GM18511 (cell line): ENCODE results near the gene KDM3A.

ENCODE experiments used
- ATAC-seq: cut with Tn5 transposase; IDR thresholded peaks from one replicate; pipeline ENCODE4 v1.9.1; 2021; ENCODE audit warnings: mild to moderate bottlenecking, moderate library complexity; ENCODE audit not compliant: unreplicated experiment

Gene KDM3A, protein sequence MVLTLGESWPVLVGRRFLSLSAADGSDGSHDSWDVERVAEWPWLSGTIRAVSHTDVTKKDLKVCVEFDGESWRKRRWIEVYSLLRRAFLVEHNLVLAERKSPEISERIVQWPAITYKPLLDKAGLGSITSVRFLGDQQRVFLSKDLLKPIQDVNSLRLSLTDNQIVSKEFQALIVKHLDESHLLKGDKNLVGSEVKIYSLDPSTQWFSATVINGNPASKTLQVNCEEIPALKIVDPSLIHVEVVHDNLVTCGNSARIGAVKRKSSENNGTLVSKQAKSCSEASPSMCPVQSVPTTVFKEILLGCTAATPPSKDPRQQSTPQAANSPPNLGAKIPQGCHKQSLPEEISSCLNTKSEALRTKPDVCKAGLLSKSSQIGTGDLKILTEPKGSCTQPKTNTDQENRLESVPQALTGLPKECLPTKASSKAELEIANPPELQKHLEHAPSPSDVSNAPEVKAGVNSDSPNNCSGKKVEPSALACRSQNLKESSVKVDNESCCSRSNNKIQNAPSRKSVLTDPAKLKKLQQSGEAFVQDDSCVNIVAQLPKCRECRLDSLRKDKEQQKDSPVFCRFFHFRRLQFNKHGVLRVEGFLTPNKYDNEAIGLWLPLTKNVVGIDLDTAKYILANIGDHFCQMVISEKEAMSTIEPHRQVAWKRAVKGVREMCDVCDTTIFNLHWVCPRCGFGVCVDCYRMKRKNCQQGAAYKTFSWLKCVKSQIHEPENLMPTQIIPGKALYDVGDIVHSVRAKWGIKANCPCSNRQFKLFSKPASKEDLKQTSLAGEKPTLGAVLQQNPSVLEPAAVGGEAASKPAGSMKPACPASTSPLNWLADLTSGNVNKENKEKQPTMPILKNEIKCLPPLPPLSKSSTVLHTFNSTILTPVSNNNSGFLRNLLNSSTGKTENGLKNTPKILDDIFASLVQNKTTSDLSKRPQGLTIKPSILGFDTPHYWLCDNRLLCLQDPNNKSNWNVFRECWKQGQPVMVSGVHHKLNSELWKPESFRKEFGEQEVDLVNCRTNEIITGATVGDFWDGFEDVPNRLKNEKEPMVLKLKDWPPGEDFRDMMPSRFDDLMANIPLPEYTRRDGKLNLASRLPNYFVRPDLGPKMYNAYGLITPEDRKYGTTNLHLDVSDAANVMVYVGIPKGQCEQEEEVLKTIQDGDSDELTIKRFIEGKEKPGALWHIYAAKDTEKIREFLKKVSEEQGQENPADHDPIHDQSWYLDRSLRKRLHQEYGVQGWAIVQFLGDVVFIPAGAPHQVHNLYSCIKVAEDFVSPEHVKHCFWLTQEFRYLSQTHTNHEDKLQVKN (N-terminal part only)

DNA sequence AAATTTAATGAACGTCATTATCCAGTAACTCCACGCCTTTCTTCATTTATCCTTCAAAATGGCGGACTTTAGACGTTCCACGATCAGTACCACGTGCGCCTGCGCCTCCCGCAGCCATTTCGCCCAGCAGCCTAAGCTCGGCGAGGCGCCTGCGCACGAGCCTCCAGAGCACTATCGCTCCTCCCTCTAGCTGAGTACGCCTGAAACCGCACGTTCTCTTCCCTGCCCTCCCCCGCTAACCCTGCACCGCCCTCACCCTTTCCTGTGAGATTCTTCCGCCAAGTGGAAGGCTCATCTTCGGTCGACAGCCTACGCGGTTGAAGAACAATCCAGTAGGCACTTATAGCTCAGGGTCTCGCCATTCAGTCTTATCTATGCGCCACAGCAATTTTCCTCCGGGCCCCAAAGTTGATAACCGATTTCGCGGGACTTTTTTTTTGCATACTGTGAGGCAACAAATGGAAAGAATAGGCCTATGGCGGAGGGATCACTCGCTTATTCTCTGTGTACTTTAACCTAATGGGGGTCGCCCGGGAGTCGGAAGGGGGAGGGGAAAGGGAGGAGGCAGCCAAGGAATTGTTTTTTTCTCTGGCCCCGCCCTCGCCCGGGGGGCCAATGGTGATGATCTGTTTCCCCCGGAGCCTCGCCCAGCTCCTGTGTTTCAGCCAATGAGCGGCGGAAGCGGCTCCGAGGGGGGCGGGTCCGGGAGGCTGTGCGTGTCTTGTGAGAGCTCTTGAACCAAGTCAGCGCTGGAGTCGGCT, at the start of gene KDM3A:
Gene KDM3A, plus strand, starts transcription at position 741 of the 761 bp plus-strand sequence. CDS start 677 bp downstream, outside the sequence.
- ATAC-seq, result peak; percentile 82

DNA sequence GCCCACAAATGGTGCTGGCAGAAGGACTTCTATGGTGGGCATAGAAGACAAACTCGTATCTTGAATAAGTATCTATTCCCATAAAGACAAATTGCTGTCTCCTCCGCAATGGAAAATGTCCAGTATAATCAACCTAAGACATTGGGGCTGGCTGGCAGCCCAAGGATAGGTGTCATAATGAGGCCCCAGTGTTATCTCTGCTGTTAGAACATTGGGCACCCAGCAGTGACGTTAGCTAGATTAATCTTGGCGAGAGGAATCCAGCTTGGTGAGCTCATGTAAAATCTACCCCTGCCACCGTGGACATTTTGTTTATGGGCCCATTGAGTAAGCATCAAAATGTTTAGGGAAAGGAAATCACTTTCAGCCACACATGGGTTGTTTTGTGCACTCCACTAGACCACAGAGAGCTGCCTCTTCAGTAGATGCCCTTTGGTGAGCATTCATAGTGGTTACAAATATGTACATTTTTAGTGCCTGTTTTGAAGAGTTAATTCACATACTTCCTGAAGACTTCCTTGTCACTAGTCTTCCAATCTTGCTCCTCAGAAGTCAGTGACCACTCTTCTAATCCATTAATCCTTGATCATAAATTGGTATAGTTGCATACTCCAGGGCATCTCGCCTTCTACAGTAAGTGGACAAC, 48.2 kb upstream of the KDM3A start:
- no peak for ATAC-seq

DNA sequence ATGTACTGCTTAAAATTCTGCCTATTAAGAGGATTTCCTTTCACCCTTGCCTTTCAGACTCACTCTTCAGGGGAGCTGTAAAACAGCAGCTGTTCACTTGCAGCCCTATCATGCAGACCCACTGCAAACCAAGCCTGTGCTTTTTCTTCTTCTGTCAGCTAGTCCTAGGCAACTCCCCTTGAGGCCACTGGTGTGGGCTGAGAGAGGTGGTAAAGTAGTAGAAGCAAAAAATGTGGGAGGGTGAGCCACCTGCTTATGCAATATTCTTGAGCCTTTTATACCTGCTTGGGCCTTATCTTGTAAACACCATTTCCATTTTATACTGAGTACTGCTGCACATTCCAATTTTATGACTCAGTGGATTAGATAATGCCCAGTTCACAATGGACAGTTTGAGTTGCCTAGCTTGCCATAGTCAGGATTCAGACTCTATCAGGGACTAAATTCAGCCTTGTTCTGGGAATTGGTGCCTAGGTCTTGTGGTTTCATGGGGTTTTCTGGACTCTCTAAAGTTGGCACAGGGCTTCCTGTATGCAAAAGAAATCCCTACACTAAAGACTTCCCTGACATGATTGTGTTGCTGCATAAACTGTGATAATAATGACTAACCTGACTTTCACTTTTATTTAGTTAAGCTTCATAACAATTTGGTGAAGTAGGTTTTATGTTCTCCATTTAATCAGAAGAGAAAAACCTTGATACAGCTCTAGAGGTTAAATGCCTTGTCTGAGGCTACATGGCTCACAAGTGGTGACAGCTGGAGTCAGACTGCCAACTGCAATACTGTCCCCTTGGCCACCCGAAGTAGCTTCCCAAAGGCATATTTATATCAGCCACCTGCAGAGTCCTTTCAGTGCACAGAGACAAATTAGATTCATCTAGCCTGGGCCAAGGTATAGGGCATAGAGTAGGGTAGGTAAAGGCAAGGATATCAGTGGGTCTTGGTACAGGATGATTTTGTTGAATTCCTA, 47.4 kb upstream of the KDM3A start:
- peak; percentile 49 for ATAC-seq

DNA sequence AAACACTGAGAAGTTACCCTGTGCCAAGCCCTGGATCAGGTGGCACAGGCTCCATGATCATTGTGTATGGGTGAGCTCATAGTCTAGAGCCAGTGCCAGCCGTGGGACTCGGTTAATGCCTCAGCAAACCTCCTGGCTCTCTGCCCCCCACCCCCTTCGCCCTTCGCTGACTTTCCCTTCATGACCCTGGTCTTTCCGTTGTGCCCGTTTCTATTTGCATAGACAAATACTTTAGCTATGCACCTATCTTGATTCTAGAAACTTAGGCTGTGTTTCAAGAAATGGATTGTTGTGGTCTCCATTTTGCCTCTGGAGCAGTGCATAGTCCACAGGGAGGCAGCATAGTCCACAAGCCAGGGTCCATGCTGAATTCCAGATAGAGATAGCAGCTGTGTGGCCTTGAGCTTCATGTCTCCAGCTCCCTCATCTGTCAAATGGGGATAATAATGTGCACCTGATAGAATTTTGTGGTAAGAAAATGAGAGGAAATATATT, 44.8 kb upstream of the KDM3A start:
- no peak for ATAC-seq

DNA sequence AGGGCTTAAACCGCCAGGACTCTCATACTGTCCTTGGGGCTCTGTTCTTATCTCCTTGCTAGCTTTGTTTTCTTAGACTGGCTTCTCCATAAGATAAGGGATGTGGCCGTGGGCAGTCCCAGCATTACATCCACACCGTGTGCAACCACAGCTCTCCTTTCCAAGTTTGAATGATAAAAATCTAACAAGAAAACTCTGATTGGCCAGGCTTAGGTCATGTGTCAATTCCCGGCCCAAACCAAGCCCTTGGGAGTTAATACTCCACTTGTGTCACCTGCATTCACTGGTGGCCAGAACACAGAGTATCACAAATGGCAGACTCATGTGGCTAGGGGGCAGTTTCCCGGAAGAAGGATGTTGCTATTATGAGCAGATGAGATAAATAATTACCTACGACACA, 43.2 kb upstream of the KDM3A start:
- peak; percentile 56 for ATAC-seq

- no peak for ATAC-seq
These were observed 42.4 kb upstream of the KDM3A start for GRCh38 chr2:86398500-86399474.

- no peak for ATAC-seq
These were observed 40.9 kb upstream of the KDM3A start for GRCh38 chr2:86400321-86400720.

DNA sequence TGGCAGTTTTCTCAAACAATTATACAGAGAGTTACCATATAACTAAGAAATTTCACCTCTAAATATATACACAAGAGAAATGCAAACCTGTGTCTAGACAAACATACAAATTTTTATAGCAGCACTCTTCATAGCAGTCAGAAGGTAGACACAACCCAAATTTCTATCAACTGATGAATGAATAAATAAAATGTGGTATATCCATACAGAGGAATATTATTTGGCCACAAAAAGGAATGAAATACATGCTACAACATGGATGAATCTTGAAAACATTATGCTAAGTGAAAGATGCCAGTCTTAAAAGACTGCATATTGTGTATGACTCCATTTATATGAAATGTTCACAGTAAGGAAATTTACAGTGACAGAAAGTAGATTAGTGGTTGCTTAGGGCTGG, 30.6 kb upstream of the KDM3A start:
- no peak for ATAC-seq

DNA sequence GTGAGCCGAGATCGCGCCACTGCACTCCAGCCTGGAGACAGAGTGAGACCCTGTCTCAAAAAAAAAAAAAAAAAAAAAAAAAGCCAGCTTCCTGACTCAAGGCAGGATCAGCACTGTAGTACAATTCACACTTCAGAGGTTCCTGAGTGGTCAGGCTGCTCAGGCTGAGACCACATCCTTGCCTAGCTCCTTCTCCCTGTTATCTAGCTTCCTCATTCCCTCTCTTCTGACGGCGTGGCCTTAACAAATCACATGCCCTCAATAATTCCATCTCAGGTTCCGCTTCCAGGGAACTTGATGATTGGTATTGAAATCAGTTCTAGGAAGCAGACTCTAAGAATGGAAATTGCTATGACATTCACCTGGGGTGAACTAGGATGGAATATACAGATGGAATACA, 29.8 kb upstream of the KDM3A start:
- ATAC-seq, result no peak

DNA sequence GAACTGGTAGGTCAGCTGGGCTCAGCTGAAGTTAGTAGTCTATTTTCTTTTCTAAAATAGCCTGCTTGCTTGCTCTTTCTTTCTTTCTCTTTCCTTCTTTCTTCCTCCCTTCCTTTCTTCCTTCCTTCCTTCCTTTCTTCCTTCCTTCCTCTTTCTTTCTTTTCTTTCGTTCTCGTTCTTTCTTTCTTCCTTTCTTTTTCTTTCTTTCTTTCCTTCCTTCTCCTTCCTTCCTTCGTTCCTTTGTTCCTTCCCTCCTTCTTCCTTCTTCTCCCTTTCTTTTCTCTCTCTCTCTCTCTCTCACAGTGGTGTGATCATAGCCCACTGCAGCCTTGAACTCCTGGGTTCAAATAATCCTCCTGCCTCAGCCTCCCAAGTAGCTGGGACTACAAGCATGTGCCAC, 29.2 kb upstream of the KDM3A start:
- ATAC-seq, result no peak

DNA sequence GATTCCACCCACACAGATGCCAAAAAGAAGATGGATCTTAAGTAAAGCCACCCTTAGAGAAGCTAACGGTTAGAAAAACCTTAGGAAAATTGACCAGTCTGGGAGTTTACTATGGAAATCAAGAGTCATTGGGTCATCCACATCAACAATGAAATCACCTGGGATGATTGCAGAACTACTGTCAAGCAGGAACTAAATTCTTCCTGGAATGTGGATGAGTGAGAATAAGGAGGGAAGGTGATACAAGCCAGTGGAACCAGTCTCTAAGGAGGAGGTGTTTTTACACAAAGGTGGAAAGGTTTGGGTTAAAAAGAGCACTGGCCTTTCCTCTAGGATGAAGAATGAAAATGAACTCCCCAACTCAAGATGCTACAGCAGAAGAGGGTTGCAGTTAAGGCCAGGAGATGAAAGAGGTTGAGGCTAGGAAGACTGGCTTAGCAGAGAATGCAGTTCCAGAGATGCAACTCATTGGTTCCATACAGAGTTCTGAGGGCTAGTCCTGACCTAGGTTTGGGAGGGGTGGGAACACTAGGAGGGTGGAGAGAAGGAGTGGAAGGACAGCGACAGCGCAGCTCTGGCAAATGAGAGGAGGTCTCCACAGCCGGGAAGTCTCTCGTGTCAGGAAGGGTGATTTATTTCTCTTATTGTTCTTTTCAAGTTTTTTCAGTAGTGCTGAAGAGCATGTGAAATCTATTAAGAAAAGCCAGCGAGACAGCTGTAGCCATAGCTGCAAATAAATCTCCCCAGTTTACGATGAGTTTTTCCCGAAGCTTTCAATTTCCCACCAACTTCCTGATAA, 27.7 kb upstream of the KDM3A start:
- no peak for ATAC-seq

- no peak for ATAC-seq
These were observed 26.2 kb upstream of the KDM3A start for GRCh38 chr2:86414996-86415395.

DNA sequence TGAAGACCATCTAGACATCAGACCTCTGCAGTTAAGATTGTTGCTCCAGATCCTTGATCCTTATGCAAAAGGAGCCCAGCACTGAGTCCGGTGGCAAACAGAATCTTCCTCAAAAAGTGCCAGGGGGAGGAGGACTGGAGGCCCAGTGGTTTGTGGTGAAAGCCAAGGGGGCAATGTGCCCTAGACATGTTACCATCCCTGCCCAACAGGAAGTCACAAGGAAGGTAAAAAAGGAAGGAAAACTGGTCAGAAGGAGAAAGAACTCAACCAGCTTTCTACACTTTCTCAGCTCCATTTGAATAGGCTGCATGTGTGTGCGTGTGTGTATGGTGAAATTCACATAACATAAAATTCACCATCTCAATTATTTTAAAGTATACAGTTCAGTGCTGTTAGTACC, 25.0 kb upstream of the KDM3A start:
- ATAC-seq, result no peak

DNA sequence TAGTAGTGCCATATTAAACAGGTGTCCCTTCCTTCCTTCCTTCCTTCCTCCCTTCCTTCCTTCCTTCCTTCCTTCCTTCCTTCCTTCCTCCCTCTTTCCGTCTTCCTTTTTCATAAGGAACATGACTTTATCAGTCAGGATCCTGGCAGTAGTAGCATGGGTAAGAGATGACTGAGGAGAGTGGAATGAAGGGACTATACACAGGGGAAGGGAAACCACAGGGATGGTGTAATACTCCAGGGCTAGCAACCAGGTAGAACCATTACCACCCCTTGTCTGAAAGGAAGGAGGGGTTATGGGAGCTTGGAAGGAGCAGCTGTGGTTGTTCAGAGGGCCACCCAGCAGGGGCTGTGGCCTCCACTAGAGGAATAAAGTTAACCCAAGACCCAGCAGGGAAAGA, 23.2 kb upstream of the KDM3A start:
- no peak for ATAC-seq

DNA sequence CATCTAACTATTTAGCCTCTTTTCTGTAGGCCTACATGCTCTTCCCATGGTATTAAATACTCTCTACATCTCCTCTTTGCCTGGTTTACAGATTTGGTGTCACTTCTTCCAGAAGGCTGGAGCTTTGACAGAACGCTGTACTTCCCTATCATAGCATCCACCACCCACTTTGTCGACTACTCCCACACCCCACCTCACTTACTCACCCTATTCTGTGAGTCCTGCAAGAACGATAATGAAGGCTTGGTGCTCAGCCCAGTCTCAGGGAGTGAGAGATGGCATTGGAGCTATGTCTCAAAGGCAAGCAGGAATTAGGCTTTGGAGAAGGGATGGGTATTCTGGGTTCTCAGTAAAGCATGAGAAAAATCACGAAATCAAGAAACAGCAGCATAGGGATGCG, 20.3 kb upstream of the KDM3A start:
- no peak for ATAC-seq

- no peak for ATAC-seq
These were observed 14.9 kb upstream of the KDM3A start for GRCh38 chr2:86426271-86426670.

DNA sequence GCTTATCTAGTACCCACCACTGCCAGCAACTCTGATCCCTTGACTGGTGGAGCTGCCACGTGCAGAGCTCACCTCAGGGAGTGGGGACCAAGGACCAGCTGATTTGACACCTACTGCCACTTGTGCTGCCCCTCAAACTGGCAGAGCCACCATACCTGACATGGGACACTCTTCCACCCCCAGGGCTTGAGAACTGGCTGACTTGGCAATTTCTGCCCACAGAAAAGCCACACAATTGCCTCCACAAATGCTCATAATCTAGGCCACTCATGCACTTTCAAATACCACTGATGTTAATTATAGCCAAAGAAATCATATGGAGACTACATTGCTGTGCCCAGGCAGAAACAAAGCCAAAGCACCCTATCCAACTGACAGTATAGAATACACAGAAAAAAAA, 11.8 kb upstream of the KDM3A start:
- ATAC-seq, result no peak
